NCI-H345 (cell line): Measurements from ENCODE around the gene PBX1.

Experiments used
- DNase-seq: peaks from one replicate; lab custom pipeline; 2025; lab: John Stamatoyannopoulos, UW

The PBX1 gene

GRCh38 chr1:164617377-164618201 lies 58.6 kb downstream of the PBX1 start:
- peak; percentile 31 for DNase-seq

GRCh38 chr1:164618202-164618564 lies 59.2 kb downstream of the PBX1 start:
- DNase-seq, result peak; percentile 39

DNA sequence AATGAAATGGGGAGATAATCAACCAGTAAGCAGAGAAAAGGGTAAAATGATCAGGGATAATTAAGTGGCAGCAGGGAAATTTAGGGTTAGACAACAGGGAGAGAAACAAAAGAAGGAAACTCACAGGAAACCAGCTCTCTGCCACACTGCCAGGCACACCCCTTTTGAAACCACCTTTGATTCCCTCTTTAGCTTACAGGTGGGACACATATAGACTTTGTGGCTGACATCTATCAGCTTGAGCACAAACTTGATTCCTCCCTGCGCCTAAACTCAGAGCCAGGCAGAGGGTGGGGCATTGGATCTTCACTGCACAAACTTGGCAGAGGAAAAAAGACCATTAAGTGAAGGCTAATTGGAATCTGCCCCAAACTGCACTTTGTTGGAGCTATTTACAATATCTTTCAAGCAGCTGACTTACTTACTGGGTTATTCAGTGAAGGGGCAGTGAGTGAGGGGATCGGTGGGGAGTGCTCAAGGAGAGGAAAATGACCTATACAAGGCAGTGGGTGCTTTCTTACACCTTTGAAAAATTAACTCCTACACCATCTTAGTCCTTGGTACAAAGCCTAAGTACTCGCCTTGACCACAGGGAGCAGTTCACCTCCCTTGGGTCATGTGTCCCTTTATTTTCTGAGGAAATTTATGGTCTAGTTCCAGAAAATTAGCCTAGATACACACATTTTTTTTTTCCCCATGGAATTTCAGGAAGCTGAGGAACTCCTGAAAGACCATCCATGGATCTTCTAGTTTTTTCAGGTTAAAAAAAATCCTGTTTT lies 60.2 kb downstream of the PBX1 start:
- no peak for DNase-seq

- DNase-seq, result no peak
Observed at GRCh38 chr1:164622068-164622845, 63.3 kb downstream of the PBX1 start.

DNA sequence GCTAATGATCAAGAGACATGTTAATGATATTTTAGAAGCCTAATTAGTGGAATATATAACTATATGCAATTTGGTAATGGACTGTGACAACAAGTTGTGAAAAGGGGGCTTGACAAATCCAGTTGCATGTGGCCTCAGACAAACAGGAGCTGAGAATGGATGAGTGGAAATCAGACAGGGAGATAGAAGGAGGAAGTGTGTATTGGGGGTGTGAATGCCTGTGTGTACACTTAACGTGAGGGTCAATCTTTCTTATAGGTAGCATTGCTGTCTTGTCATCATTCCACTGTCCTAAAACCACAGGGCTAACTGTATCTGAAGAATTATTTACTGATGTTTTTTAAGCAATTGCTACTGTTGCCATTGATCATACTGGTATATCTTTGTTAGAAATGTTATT lies 64.8 kb downstream of the PBX1 start:
- no peak for DNase-seq

- DNase-seq, result no peak
Observed at GRCh38 chr1:164624400-164624799, 65.4 kb downstream of the PBX1 start.

DNA sequence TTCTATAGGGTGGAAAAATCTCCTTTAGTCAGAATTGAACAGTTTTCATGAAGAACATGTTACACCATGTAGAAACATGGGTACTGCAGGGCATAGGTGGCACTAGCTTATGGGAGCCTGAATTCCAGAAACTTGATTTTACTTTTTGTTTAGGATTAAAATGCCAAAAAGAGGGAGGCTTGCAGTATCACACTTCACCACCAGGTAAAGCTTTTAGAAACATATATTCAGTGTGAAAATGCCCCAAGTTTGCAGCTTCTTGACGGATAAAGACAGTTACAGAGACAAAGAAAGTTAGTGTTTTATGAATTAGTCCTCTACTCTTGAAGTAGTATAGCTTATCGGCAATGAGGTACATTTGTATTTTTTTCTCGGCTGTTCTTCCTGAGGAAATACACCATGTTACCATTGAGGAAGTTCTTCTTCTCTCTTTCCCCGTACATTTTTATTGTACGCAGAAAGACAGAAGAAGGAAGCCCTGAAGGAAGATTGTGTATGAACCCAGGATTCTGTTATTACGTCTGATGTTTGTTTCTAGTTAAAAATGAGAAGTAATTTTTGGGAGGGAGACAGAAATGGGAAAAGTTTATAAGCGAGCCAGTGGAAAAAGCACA lies 66.1 kb downstream of the PBX1 start:
- DNase-seq, result no peak

DNA sequence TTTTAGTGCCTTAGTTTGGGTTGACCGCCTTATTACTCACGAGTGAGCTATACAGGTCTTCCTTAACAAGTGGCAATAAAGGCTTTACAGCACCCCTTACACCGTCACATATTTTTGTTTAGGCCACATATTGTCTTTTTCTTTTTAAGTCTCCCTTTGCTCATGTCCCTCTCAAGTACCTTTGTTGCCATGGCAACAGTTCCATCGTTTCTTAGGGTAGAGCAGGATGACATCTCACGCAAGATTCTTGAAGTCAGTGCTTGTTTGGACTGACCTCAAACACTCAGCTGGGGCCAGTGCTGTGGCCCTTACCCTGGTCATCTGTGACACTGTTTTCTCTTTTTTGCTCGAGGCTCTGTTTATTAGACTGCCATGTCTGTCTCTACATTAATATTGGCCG lies 69.8 kb downstream of the PBX1 start:
- DNase-seq, result no peak

GRCh38 chr1:164629971-164630370 lies 71.0 kb downstream of the PBX1 start:
- no peak for DNase-seq

- DNase-seq, result no peak
Observed at GRCh38 chr1:164630626-164631396, 71.8 kb downstream of the PBX1 start.

GRCh38 chr1:164631751-164632150 lies 72.8 kb downstream of the PBX1 start:
- DNase-seq, result no peak

DNA sequence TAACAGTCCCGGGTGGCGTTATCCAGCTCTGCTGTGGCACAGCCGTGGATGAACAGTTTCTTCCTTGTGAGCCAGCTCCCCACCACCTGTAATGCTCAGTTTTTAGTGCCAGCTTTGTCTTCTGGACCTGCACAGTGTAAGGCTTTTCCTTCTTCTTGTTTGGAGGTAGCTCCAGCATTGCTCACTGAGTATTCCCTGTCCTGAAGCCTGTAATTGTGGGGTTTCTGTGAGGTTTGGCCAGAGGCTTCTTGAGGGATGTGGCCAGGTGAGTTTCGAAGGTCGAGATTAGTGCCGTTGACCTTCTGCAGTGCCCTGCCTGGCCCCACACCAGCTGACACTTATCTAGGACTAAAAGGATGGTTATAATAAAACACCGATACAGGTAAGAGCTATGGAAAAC lies 75.0 kb downstream of the PBX1 start:
- no peak for DNase-seq

DNA sequence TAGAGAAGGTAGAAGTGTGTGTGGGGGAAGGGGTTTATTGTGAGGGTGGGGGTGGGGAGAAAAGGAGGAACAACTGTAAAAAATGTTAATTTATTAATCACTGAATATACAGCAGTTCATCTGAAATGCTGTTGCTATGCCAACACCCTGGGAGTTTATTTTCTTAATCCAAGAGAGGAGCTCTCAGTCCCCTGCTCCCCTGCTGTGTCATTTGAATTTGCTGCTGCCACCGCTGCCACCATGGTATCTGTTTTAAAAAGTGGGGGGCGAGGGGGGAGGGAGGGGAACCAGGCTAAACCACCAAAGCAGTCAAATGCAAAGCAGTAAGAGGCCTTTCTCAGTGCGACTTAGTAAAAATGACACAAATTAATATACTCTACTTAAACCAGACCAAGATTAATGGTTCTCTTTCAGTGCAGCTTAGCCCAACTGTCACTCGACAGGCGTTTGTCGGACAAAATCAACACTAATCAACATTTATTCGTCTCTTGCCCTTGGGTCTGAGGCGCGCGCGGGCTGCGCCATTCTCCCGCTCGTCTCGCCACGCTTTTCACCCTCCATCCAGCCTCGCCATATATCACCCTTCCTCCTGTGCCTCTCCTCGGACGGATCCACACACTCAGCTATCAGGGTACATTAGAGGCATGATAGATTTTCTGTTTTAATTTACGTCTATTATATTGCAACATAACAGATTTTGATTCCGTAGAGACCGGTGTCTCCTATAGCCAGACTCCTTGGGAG lies 76.2 kb downstream of the PBX1 start:
- DNase-seq, result peak; percentile 59

DNA sequence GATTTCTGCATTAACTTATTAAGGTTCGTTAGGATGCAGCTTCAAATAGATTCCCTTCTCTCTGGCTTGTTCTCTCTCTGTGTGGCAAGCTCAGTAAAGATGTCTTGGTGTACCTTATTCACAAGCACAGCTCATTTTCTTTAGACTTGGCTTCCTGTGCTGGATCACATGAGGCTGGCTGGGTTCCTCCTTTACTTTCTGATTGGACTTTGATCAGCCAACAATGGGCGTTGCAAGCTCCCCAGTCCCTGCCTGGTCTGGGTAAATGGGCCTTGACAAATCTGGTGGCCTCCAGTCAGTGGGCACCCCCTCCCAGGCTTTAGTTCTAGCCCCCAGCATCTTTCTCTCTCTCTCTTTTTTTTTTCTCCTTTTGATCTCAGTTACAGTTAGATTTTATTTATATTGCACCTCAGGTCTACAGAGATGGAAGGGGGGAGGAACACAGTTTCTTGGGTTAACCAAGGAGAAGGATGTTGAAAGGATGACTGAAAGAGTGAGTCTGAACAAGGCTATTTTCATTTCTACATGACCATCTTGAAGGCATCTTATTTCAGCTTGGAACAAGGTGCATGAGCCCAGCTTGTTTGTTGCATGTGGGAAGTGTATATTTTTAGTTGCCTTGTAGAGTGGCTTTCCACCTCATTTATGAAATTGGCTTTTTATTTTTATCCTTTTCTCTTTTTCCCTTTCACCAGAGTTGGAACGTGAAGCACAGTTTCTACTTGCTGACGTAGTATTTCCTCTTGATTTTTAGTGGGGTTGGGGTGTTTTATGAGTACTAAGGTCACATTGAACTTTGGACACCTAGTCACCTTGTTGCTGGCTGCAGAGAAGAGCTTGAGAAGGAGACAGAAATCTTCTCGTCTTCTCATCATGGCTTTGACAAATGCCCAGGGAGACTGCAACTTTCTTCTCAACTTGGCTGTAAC lies 77.1 kb downstream of the PBX1 start:
- DNase-seq, result no peak

GRCh38 chr1:164636757-164637156 lies 77.8 kb downstream of the PBX1 start:
- no peak for DNase-seq

DNA sequence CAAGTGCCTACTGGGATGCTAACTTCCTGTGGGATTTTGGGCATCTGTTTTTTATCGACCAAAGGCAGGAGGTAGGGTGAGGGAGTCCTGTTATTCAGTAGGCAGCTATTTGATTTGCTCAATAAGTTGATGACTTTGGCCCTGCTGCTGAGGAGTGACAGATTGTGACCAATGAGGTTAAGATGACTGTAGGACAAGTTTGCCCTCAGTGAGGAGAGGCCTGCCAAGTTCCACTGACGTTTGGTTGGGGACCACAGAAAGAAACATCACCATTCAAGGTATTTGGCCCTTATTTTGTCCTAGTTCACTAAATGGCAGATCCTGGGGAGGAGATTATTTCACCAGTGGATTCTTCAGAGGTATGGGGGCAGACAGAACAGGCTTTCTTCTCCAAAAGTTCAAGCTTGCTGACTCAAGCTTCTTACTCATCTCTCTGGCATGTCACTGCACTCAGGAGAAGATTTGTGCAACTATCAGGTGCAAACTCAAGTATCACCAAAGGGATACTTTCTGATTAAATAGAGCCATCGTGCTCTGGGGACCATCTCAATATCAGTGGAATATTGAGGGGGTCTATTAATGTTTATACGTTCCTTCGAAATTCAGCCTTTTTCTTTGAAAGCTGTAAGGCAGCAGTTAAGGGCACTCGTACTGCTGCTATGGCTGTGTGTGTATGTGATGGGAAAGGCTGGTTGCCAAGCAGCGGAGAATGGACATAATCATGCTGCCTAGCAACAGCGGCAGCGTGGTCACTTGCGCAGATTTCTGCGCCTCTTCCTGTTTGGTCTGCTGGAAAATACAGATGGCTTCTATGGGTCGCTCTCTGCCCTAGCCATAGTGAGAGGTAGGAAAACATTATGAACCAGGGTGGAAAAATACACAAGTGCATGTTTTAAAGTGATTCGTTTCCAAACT lies 78.7 kb downstream of the PBX1 start:
- DNase-seq, result peak; percentile 68

GRCh38 chr1:164638492-164639202 lies 79.7 kb downstream of the PBX1 start:
- DNase-seq, result peak; percentile 78
